ENCODE data around the gene MYLK. TPM values are rescaled to one million over a fixed set of nuclear protein-coding genes. Genes with fewer than 3 reads are reported as not detected.
"Not testable (repeated sequence)": the region's sequence is repeated elsewhere in the genome, so short reads cannot be mapped to it uniquely, and the experiment has no call there.

The MYLK gene, protein sequence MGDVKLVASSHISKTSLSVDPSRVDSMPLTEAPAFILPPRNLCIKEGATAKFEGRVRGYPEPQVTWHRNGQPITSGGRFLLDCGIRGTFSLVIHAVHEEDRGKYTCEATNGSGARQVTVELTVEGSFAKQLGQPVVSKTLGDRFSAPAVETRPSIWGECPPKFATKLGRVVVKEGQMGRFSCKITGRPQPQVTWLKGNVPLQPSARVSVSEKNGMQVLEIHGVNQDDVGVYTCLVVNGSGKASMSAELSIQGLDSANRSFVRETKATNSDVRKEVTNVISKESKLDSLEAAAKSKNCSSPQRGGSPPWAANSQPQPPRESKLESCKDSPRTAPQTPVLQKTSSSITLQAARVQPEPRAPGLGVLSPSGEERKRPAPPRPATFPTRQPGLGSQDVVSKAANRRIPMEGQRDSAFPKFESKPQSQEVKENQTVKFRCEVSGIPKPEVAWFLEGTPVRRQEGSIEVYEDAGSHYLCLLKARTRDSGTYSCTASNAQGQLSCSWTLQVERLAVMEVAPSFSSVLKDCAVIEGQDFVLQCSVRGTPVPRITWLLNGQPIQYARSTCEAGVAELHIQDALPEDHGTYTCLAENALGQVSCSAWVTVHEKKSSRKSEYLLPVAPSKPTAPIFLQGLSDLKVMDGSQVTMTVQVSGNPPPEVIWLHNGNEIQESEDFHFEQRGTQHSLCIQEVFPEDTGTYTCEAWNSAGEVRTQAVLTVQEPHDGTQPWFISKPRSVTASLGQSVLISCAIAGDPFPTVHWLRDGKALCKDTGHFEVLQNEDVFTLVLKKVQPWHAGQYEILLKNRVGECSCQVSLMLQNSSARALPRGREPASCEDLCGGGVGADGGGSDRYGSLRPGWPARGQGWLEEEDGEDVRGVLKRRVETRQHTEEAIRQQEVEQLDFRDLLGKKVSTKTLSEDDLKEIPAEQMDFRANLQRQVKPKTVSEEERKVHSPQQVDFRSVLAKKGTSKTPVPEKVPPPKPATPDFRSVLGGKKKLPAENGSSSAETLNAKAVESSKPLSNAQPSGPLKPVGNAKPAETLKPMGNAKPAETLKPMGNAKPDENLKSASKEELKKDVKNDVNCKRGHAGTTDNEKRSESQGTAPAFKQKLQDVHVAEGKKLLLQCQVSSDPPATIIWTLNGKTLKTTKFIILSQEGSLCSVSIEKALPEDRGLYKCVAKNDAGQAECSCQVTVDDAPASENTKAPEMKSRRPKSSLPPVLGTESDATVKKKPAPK (N-terminal part only)
- not detected in 2 replicates for total RNA-seq (2014; rRNA removed; shearing (Covaris generic))

- in situ Hi-C loops (cut with HindIII; ENCODE audit: low sequenced_read_pairs) = no loop called here
- no peak for DNase-seq (ENCODE audit: low spot score)
These were observed at the start of gene MYLK for GRCh38 chr3:123884203-123884831. Gene MYLK (minus strand): TSS chr3:123884332. CDS start chr3:123793841, 90,491 bp downstream.

DNA sequence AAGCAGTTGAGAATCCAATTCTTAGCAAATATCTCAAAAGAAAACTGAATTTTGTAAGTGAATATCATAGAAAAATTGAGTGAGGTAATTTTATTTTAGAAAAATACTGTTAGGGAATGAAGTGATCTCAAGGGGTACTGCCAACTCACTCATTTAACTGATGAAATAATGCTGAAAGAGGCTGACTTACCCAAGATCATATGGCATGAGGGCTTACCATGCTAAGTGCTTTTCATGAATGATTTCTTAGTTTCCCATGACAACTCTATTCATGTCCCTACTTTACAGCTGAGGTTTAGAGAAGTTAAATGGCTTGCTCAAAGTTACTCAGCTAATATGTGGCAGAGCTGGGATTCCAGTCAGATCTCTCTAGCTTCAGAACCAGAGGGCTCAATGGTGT, 46.3 kb upstream of the MYLK start:
- in situ Hi-C loops (cut with HindIII; ENCODE audit: low sequenced_read_pairs) = no loop called here
- no peak for DNase-seq (ENCODE audit: low spot score)

DNA sequence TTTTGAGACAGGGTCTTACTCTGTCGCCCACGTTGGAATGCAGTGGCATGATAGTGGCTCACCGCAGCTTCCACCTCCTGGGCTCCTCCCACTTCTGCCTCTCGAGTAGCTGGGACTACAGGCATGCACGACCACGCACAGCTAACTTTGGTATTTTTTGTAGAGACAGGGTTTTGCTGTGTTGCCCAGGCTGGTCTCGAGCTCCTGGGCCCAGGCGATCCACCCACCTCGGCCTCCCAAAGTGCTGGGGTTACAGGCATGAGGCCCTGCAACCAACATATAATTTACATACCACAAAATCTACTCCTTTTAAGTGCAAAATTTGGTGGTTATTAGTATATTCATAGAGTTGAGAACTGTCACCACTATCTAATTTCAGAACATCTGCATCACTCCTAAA, 45.2 kb upstream of the MYLK start:
- in situ Hi-C loops (cut with HindIII; ENCODE audit: low sequenced_read_pairs) = no loop called here
- DNase-seq (ENCODE audit: low spot score) = no peak

- DNase-seq (ENCODE audit: low spot score) = no peak
- in situ Hi-C loops (cut with HindIII; ENCODE audit: low sequenced_read_pairs) = no loop called here
These were observed 42.3 kb upstream of the MYLK start for GRCh38 chr3:123926396-123926795.

DNA sequence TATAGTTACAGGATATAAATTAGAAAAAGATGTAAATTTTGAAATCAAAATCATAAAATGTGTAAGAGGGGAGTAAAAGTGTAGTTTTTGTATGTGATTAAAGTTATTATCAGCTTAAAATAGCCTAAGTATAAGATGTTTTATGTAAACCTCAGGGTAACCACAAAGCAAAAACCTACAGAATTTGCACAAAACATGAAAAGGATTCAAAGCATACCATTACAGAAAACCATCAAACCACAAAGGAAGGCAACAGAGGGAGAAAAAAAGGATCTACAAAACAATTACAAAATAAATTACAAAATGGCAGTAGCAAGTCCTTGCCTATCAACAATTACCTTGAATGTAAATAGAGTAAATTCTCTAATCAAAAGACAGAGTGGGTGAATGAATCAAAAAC, 36.7 kb upstream of the MYLK start:
- no peak for DNase-seq (ENCODE audit: low spot score)
- in situ Hi-C loops (cut with HindIII; ENCODE audit: low sequenced_read_pairs) = no loop called here

GRCh38 chr3:123920383-123920782, 36.3 kb upstream of the MYLK start:
- in situ Hi-C loops (cut with HindIII; ENCODE audit: low sequenced_read_pairs) = no loop called here
- no peak for DNase-seq (ENCODE audit: low spot score)

DNA sequence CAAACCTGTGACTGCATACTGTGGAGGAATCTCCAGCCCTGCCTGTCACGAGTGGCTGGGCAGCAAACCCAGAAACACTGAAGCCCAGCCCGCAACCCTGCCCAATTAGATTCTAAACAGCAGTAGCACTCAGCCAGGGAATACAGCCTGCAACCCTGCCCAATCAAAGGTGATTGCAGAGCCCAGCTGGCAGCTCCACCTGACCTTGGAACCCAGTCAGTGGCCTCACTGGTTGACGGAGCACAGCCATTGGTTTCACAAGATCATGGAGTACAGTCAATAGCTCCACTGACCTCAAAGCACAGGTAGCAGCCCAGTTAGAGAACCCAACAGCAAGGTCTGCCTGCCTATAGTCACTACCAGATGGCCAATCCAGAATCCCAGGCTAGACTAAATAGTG, 35.2 kb upstream of the MYLK start:
- DNase-seq (ENCODE audit: low spot score) = no peak
- in situ Hi-C loops (cut with HindIII; ENCODE audit: low sequenced_read_pairs) = no loop called here

- in situ Hi-C loops (cut with HindIII; ENCODE audit: low sequenced_read_pairs) = no loop called here
- no peak for DNase-seq (ENCODE audit: low spot score)
These were observed 30.7 kb upstream of the MYLK start for GRCh38 chr3:123914829-123915228.

DNA sequence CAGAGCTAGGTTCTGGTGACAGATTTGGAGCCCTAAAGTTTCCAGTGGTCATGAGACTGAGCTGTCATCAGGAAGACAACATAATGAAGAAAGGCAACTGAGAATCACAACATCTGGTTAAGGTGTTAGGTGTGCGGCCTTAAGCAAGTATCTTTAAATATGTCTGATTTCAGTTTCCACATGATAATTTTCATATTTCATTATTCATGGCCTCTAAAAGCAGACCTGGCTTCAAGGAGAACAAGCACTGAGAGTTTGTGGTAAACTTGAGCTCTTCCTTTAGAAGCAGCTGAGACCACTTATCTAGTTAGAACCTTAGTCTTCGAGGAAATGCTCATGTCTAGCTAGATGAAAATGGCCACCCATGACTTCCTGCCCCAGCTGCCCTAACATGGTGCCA, 25.7 kb upstream of the MYLK start:
- no peak for DNase-seq (ENCODE audit: low spot score)
- in situ Hi-C loops (cut with HindIII; ENCODE audit: low sequenced_read_pairs) = no loop called here

- in situ Hi-C loops (cut with HindIII; ENCODE audit: low sequenced_read_pairs) = no loop called here
- DNase-seq (ENCODE audit: low spot score) = no peak
These were observed 23.6 kb upstream of the MYLK start for GRCh38 chr3:123907720-123908119.

GRCh38 chr3:123899300-123899865, 15.3 kb upstream of the MYLK start:
- in situ Hi-C loops (cut with HindIII; ENCODE audit: low sequenced_read_pairs) = no loop called here
- no peak for DNase-seq (ENCODE audit: low spot score)

- no peak for DNase-seq (ENCODE audit: low spot score)
- in situ Hi-C loops (cut with HindIII; ENCODE audit: low sequenced_read_pairs) = no loop called here
These were observed 8.9 kb upstream of the MYLK start for GRCh38 chr3:123893012-123893411.

DNA sequence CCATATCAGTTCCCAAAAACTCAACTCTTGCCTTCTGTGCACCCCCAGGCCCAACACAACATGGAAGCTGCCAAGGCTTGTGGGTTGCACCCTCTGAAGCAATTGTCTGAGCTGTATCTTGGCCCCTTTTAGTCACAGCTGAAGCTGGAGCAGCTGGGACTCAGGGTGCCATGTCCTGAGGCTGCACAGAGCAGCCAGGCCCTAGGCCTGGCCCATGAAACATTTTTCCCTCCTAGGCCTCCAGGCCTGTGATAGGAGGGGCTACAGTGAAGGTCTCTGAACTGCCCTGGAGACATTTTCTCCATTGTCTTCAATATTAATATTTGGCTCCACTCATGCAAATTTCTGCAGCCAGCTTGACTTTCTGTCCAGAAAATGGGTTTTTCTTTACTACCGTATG, 8.1 kb upstream of the MYLK start:
- no peak for DNase-seq (ENCODE audit: low spot score)
- in situ Hi-C loops (cut with HindIII; ENCODE audit: low sequenced_read_pairs) = no loop called here

DNA sequence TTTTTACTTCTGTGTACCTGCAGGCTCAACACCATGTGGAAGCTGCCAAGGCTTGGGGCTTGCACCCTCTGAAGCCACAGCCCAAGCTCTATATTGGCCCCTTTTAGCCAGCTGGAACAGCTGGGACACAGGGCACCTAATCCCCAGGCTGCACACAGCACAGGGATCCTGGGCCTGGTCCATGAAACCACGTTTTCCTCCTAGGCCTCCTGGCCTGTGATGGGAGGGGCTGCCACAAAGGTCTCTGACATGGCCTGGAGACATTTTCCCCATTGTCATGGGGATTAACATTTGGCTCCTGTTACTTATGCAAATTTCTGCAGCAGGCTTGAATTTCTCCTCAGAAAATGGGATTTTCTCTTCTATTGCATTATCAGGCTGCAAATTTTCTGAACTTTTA, 6.9 kb upstream of the MYLK start:
- DNase-seq (ENCODE audit: low spot score); in situ Hi-C loops (cut with HindIII; ENCODE audit: low sequenced_read_pairs): not testable (repeated sequence)

GRCh38 chr3:123890162-123890561, 6.0 kb upstream of the MYLK start:
- in situ Hi-C loops (cut with HindIII; ENCODE audit: low sequenced_read_pairs); DNase-seq (ENCODE audit: low spot score): not testable (repeated sequence)

GRCh38 chr3:123884993-123885392, 861 bp upstream of the MYLK start:
- DNase-seq (ENCODE audit: low spot score) = no peak
- in situ Hi-C loops (cut with HindIII; ENCODE audit: low sequenced_read_pairs) = no loop called here

DNA sequence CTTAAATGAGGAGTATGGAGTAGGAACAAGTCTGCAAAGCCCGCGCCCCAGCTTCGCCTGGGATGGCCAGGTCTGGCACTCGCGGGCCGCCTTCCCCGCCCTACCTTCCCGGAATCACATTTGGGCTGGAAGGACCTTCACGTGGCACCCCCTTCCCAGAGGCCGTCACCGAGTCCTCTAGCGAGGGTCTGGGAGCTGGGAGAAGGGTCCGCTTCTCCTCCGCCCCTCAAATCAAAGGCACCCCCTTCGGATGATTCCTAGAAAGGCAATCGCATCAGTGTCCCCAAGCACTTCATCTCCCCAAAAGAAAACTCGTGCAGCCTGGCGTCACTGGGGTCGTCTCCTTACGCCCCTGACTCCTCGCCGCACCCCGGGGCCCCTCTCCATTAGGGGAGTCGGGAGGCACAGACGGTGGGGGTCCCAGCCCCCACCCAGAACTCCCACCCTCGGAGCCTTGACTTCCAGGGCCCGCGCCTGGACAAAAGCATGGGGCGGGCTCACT, 380 bp downstream of the MYLK start:
- in situ Hi-C loops (cut with HindIII; ENCODE audit: low sequenced_read_pairs) = no loop called here
- no peak for DNase-seq (ENCODE audit: low spot score)

DNA sequence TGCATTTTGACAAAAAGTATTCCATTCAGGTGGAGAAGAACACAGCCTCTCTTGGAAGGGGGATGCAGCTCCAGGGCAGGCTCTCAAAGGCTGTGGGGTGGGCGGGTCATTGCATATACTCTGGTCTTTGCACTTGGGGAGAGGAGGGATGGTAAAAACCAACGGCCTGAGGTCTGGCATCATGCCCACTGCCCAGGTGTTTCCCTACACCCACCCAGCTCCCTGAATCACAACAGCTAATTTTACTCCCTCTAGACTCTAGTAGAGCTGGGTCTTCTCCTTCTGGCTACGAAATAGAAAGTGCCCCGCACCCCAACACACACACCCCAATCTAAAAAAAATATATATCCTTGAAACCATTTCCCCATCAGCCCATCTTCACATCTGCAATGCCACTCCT, 1.0 kb downstream of the MYLK start:
- in situ Hi-C loops (cut with HindIII; ENCODE audit: low sequenced_read_pairs) = no loop called here
- DNase-seq (ENCODE audit: low spot score) = no peak

- DNase-seq (ENCODE audit: low spot score) = no peak
- in situ Hi-C loops (cut with HindIII; ENCODE audit: low sequenced_read_pairs) = no loop called here
These were observed 2.4 kb downstream of the MYLK start for GRCh38 chr3:123881771-123882170.

Data from G401 (cell line).